Measurements from ENCODE around the gene PRKCB. TPM values are rescaled to one million over a fixed set of nuclear protein-coding genes. Genes with fewer than 3 reads are reported as not detected.

The PRKCB gene
- total RNA-seq, 1 donor from 2014 or later: 24.1 TPM

- no peaks in the 10 kb centered on the region for H3K4me1 ChIP-seq
- intact Hi-C loops (cut with DNase I): no loop called here
- H3K36me3 ChIP-seq: no peaks in the 10 kb centered on the region
- H3K4me3 ChIP-seq: no peak overlapping the region
- TF ChIP-seq CTCF (IDR thresholded peaks at IDR 0.05): no peak
- H3K27ac ChIP-seq: no peak overlapping the region
- no peaks in the 10 kb centered on the region for H3K27me3 ChIP-seq (ENCODE audit: low read depth)
- H3K9me3 ChIP-seq: no peaks in the 10 kb centered on the region
- DNase-seq (no peak), ATAC-seq (no peak)
These were observed 201.6 kb downstream of the PRKCB start for GRCh38 chr16:24037335-24037734.

DNA sequence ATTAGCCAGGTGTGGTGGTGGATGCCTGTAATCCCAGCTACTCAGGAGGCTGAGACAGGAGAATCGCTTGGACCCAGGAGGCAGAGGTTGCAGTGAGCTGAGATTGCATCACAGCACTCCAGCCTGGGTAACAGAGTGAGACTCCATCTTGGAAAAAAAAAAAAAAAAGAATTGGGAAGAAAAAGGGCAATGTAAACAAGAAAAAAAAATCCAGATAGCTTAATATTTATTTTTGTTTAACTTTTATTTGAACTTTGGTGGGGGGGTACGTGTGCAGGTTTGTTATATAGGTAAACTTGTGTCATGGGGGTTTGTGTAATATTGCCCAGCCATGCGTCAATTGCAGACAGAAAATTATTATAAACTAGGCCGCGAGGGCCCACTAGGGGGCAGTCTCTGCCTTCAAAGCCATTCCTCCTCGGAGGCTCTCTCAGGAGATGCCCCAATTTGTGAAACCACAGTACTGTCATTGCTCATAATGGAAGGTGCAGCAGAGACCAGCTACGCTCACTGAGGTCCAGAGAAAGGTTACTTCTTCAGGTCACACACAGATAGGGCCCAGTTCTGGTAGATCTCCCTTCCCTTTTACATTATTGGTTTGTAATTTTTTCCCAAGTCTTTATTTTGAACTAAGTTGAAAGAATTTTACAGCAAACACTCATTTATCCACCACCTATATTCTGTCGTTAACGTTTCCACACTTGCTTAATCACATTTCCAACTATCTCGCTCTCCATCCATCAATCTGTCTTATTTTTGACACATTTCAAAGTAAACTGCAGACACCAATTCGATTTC lies 206.2 kb downstream of the PRKCB start:
- Histone ChIP-seq H3K36me3 (no peaks in the 10 kb centered on the region), H3K27me3 (ENCODE audit: low read depth) (no peaks in the 10 kb centered on the region), H3K27ac (no peak overlapping the region), H3K4me3 (no peak overlapping the region), H3K4me1 (no peaks in the 10 kb centered on the region), H3K9me3 (no peaks in the 10 kb centered on the region)
- TF ChIP-seq CTCF (IDR thresholded peaks at IDR 0.05): peak; percentile 74
- DNase-seq: peak; percentile 63
- intact Hi-C loops (cut with DNase I): no loop called here
- ATAC-seq: peak; percentile 59 to 82

DNA sequence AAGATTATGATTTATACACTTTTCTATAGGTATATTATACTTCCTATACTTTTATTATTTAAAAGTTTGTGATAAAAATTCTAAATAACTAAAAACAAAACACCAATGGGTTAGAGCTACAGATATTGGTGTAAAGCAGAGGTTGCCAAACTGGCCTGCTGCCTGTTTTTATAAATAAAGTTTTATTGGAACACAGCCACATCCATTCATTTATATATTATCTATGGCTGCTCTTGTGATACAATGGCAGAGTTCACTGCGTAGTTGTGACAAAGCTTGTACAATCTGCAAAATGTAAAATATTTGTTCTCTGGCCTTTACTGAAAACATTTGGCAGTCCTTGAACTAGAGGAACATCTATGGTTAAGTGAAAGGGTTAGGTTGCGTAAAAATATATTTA lies 208.7 kb downstream of the PRKCB start:
- Histone ChIP-seq H3K4me1 (no peaks in the 10 kb centered on the region), H3K27me3 (ENCODE audit: low read depth) (no peaks in the 10 kb centered on the region), H3K9me3 (no peaks in the 10 kb centered on the region), H3K27ac (no peak overlapping the region), H3K36me3 (no peaks in the 10 kb centered on the region), H3K4me3 (no peak overlapping the region)
- TF ChIP-seq CTCF (IDR thresholded peaks at IDR 0.05): no peak
- ATAC-seq (no peak), DNase-seq (no peak)
- intact Hi-C loops (cut with DNase I): no loop called here

DNA sequence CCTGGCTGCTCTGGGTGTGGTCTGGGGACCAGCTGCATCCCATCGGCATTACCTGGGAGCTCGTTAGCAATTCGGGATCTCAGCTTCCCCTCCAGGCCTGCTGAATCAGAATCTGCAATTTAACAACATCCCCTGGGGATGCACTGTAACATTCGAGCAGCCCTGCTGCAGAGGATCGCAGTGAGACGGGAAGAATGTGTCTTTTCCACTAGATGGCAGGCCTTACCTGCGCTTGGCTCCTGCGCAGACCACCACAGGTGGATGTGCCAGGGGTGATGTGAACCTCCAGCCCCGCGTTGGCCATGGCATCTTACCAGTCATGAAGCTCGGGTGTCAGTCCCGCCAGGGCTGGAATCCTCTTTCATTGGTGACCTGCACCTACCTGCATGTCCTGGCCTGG lies 209.9 kb downstream of the PRKCB start:
- H3K36me3 ChIP-seq: no peaks in the 10 kb centered on the region
- H3K9me3 ChIP-seq: no peaks in the 10 kb centered on the region
- H3K27me3 ChIP-seq (ENCODE audit: low read depth): no peaks in the 10 kb centered on the region
- TF ChIP-seq CTCF (IDR thresholded peaks at IDR 0.05): no peak
- no peak overlapping the region for H3K27ac ChIP-seq
- H3K4me3 ChIP-seq: no peak overlapping the region
- intact Hi-C loops (cut with DNase I): no loop called here
- no peaks in the 10 kb centered on the region for H3K4me1 ChIP-seq
- no peak for ATAC-seq
- DNase-seq: no peak

GRCh38 chr16:24046442-24046841 lies 210.7 kb downstream of the PRKCB start:
- H3K27me3 ChIP-seq (ENCODE audit: low read depth): no peaks in the 10 kb centered on the region
- no peaks in the 10 kb centered on the region for H3K36me3 ChIP-seq
- H3K4me1 ChIP-seq: no peaks in the 10 kb centered on the region
- no peak overlapping the region for H3K27ac ChIP-seq
- TF ChIP-seq CTCF (IDR thresholded peaks at IDR 0.05): no peak
- DNase-seq: no peak
- H3K9me3 ChIP-seq: no peaks in the 10 kb centered on the region
- intact Hi-C loops (cut with DNase I): no loop called here
- no peak overlapping the region for H3K4me3 ChIP-seq
- ATAC-seq: no peak
